ENCODE data around the gene TPBG. TPM values are rescaled to one million over a fixed set of nuclear protein-coding genes. Genes with fewer than 3 reads are reported as not detected.

Gene TPBG
- total RNA-seq, 1 experiment from 2014 or later = 42.5 TPM

GRCh38 chr6:82337688-82338257, 25.8 kb upstream of the TPBG start:
- Histone ChIP-seq H3K4me2 (no peak overlapping the region), H3K27me3 (ENCODE audit: insufficient read depth, low read depth) (no peaks in the 10 kb centered on the region), H3K79me2 (ENCODE audit: low read depth) (no peaks in the 10 kb centered on the region), H3K9me2 (ENCODE audit: insufficient read depth) (no peaks in the 10 kb centered on the region), H3K4me3 (no peak overlapping the region), H3K36me3 (ENCODE audit: low read depth) (no peaks in the 10 kb centered on the region), H3F3A (ENCODE audit: insufficient read depth, low read depth) (no peaks in the 10 kb centered on the region), H3K4me1 (replicated peaks; ENCODE audit: insufficient read depth) (no peaks in the 10 kb centered on the region), H3K27ac (no peak overlapping the region), H2AFZ (no peak overlapping the region), H3K9me3 (ENCODE audit: insufficient read depth, low read depth) (no peaks in the 10 kb centered on the region; the same call in 1 of the 2 replicates), H4K20me1 (ENCODE audit: insufficient read depth) (no peaks in the 10 kb centered on the region)
- no peak for DNase-seq
- POLR2A ChIA-PET (ENCODE audit: unreplicated experiment) = no interaction called here
- TF ChIP-seq EZH2 (IDR thresholded peaks at IDR 0.05; ENCODE audit: low read depth) = no peak
- no peak for TF ChIP-seq CTCF (conservative IDR thresholded peaks at IDR 0.05)
- intact Hi-C loops (cut with micrococcal nuclease; ENCODE audit: unreplicated experiment) = no loop called here
- CTCF ChIA-PET = no interaction called here
- BruUV-seq (replicated peaks) = no TSS peak

- H3K36me3 ChIP-seq (ENCODE audit: low read depth) = no peaks in the 10 kb centered on the region
- no TSS peak for BruUV-seq (replicated peaks)
- no peak overlapping the region for H3K4me2 ChIP-seq
- ChIA-PET CTCF (no interaction called here), POLR2A (ENCODE audit: unreplicated experiment) (no interaction called here)
- H3K27me3 ChIP-seq (ENCODE audit: insufficient read depth, low read depth) = no peaks in the 10 kb centered on the region
- no peaks in the 10 kb centered on the region for H4K20me1 ChIP-seq (ENCODE audit: insufficient read depth)
- TF ChIP-seq CTCF (conservative IDR thresholded peaks at IDR 0.05) = no peak
- TF ChIP-seq EZH2 (IDR thresholded peaks at IDR 0.05; ENCODE audit: low read depth) = no peak
- no peaks in the 10 kb centered on the region for H3K9me2 ChIP-seq (ENCODE audit: insufficient read depth)
- no peaks in the 10 kb centered on the region for H3K9me3 ChIP-seq (ENCODE audit: insufficient read depth, low read depth)
- H3K79me2 ChIP-seq (ENCODE audit: low read depth) = no peaks in the 10 kb centered on the region
- H3F3A ChIP-seq (ENCODE audit: insufficient read depth, low read depth) = no peaks in the 10 kb centered on the region
- no peak overlapping the region for H3K27ac ChIP-seq
- H3K4me3 ChIP-seq = no peak overlapping the region
- intact Hi-C loops (cut with micrococcal nuclease; ENCODE audit: unreplicated experiment) = no loop called here
- DNase-seq = no peak
- no peak overlapping the region for H2AFZ ChIP-seq
- H3K4me1 ChIP-seq (replicated peaks; ENCODE audit: insufficient read depth) = no peaks in the 10 kb centered on the region
These were observed 15.5 kb upstream of the TPBG start for GRCh38 chr6:82348130-82348529.

GRCh38 chr6:82353848-82354247, 9.8 kb upstream of the TPBG start:
- intact Hi-C loops (cut with micrococcal nuclease; ENCODE audit: unreplicated experiment) = no loop called here
- CTCF ChIA-PET = no interaction called here
- no peak for DNase-seq
- no peaks in the 10 kb centered on the region for H4K20me1 ChIP-seq (ENCODE audit: insufficient read depth)
- POLR2A ChIA-PET (ENCODE audit: unreplicated experiment) = no interaction called here
- H3K27me3 ChIP-seq (ENCODE audit: insufficient read depth, low read depth) = no peaks in the 10 kb centered on the region
- no TSS peak for BruUV-seq (replicated peaks)
- TF ChIP-seq EZH2 (IDR thresholded peaks at IDR 0.05; ENCODE audit: low read depth) (no peak), CTCF (conservative IDR thresholded peaks at IDR 0.05) (no peak)
- H3K4me2 ChIP-seq = no peak overlapping the region
- H3K27ac ChIP-seq = no peak overlapping the region
- no peaks in the 10 kb centered on the region for H3F3A ChIP-seq (ENCODE audit: insufficient read depth, low read depth)
- H3K9me3 ChIP-seq (ENCODE audit: insufficient read depth, low read depth) = no peaks in the 10 kb centered on the region
- no peak overlapping the region for H2AFZ ChIP-seq
- no peaks in the 10 kb centered on the region for H3K79me2 ChIP-seq (ENCODE audit: low read depth)
- H3K9me2 ChIP-seq (ENCODE audit: insufficient read depth) = no peaks in the 10 kb centered on the region
- no peaks in the 10 kb centered on the region for H3K4me1 ChIP-seq (replicated peaks; ENCODE audit: insufficient read depth)
- no peak overlapping the region for H3K4me3 ChIP-seq
- H3K36me3 ChIP-seq (ENCODE audit: low read depth) = no peaks in the 10 kb centered on the region

Data from PC-9 (cell line).